Thoracic aorta (tissue), 2 donors: ENCODE data around the gene GGTLC1. TPM values are rescaled to one million over a fixed set of nuclear protein-coding genes. Genes with fewer than 3 reads are reported as not detected.

Experiments used
- ATAC-seq: fragments of 150-250 bp; one replicate; pipeline ENCODE4 v1.8.0; 2017; ENCODE audit warnings: low read depth; ENCODE audit not compliant: insufficient number of reproducible peaks, low FRiP score
- DNase-seq: peaks from one replicate; pipeline ENCODE4 v3.0.0-alpha.2; 2020; ENCODE audit warnings: low spot score
- H3K27ac ChIP-seq, 2 donors: fragments of 200-600 bp; sonication (generic); 1 replicate in 1 of 2; 2 replicates in 1 of 2; pipeline ENCODE4 v1.5.1; 2016; ENCODE audit warnings: mild to moderate bottlenecking in 2 of 2, moderate library complexity in 2 of 2
- H3K27me3 ChIP-seq: fragments of 200-600 bp; sonication (generic); replicated peaks from 2 replicates; pipeline ENCODE4 v1.6.0; 2016; ENCODE audit warnings: mild to moderate bottlenecking; ENCODE audit not compliant: insufficient read depth
- H3K36me3 ChIP-seq: fragments of 200-600 bp; sonication (generic); one replicate; pipeline ENCODE4 v1.5.1; 2016
- H3K4me1 ChIP-seq, 2 donors: fragments of 200-600 bp; sonication (generic); 1 replicate in 1 of 2; 2 replicates in 1 of 2; pipeline versions ENCODE4 v1.5.1 to v1.6.0; 2016; ENCODE audit warnings: low read depth in 2 of 2, mild to moderate bottlenecking in 1 of 2; ENCODE audit not compliant: control insufficient read depth in 1 of 2
- H3K4me3 ChIP-seq: fragments of 200-600 bp; sonication (generic); 2 replicates; pipeline ENCODE4 v1.5.1; 2016; ENCODE audit warnings: mild to moderate bottlenecking
- H3K9me3 ChIP-seq: fragments of 200-600 bp; sonication (generic); 2 replicates; pipeline ENCODE4 v1.5.1; 2016
- total RNA-seq, 2 donors: library from RNA; depleted of rRNA; stranded (reverse); fragments of >200 nt; gene quantifications; one replicate each; pipeline versions ENCODE4 v1.1.0 to v1.2.3, GENCODE V29; 2016
- TF ChIP-seq, protein P1 (sequence below): fragments of 200-600 bp; sonication (generic); IDR thresholded peaks from one replicate; pipeline ENCODE4 v1.5.1; 2019; ENCODE audit warnings: antibody characterized with exemption

Gene GGTLC1
- total RNA-seq, 2 donors from 2014 or later = not detected

DNA sequence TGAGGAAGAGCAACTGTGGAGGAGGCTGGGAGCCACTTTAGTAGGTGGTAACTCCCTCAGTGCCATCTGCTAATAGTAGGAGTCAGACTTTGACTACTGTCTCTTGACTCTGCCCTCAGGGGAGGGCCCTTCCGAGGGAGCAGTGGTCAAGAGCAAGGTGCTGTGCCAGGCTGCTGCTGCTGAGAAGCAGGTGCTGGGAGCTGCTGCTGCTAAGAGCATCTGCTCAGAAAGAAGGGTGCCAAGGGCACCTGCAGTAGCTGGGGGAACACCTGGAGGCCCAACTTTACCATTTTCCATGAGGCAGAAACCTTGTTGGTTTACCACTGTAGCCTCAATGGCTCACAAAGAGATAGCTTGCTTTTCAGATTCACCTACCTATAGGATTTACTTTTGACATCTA lies 18.5 kb downstream of the GGTLC1 start:
- no peaks in the 10 kb centered on the region for H3K27me3 ChIP-seq
- H3K27ac ChIP-seq = no peak overlapping the region
- H3K36me3 ChIP-seq = no peaks in the 10 kb centered on the region
- no peaks in the 10 kb centered on the region for H3K4me1 ChIP-seq
- TF ChIP-seq, protein P1, sequence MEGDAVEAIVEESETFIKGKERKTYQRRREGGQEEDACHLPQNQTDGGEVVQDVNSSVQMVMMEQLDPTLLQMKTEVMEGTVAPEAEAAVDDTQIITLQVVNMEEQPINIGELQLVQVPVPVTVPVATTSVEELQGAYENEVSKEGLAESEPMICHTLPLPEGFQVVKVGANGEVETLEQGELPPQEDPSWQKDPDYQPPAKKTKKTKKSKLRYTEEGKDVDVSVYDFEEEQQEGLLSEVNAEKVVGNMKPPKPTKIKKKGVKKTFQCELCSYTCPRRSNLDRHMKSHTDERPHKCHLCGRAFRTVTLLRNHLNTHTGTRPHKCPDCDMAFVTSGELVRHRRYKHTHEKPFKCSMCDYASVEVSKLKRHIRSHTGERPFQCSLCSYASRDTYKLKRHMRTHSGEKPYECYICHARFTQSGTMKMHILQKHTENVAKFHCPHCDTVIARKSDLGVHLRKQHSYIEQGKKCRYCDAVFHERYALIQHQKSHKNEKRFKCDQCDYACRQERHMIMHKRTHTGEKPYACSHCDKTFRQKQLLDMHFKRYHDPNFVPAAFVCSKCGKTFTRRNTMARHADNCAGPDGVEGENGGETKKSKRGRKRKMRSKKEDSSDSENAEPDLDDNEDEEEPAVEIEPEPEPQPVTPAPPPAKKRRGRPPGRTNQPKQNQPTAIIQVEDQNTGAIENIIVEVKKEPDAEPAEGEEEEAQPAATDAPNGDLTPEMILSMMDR = no peak
- ATAC-seq (no peak), DNase-seq (no peak)
- no peaks in the 10 kb centered on the region for H3K9me3 ChIP-seq
- no peak overlapping the region for H3K4me3 ChIP-seq

DNA sequence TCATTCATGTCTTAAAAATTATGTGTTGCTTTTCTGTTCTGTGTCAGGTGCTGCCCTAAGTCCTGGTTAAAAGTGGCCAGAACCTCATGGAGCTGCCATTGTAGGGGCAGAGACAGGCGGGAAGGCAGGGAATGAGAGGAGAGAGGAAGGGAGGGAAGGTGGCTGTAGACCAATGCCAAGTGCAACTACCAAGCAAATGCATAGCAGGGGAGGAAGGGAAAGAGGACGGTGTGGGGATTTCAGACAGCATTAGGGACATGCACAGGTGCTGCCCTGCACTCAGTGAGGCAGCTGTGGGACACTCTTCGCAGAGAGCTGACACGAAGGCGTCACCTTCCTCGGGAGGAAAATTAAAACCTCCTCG lies 21.0 kb downstream of the GGTLC1 start:
- Histone ChIP-seq H3K4me3 (no peak overlapping the region), H3K36me3 (no peaks in the 10 kb centered on the region), H3K9me3 (no peaks in the 10 kb centered on the region), H3K4me1 (no peaks in the 10 kb centered on the region), H3K27me3 (no peaks in the 10 kb centered on the region), H3K27ac (no peak overlapping the region)
- TF ChIP-seq, protein P1 = no peak
- DNase-seq (no peak), ATAC-seq (no peak)

DNA sequence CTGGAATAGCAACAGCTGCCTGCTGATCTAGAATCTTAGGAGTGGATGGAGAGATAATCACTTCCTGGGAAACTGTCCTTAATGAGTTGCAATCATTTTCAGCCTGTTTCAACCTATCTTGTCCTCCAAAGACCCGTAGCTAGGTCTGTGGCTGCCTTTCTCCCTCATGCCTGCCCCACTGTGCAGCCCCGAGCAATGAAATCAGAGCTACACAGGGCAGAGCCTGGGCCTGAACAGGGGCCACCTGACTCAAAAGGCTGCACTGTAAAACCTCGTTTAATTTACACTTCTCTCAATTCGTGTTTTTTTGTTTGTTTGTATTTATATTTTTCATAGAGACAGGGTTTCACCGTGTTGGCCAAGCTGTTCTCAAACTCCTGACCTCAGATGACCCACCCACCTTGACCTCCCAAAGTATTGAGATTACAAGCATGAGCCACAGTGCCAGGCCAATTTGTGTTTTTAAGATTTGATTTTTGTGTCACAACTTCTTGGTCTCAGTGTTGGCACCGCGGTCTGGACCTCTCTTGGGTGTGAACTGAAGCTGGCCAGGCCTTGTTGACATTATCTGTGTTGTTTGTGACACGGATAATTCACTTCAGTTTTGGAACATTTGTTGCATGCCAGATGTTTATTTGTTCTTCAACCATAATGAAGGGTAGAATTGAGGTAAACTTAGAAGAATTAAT lies 21.5 kb downstream of the GGTLC1 start:
- TF ChIP-seq, protein P1 = no peak
- H3K9me3 ChIP-seq = no peaks in the 10 kb centered on the region
- H3K36me3 ChIP-seq = no peaks in the 10 kb centered on the region
- ATAC-seq = no peak
- H3K4me3 ChIP-seq = no peak overlapping the region
- no peak for DNase-seq
- H3K27ac ChIP-seq = no peak overlapping the region
- no peaks in the 10 kb centered on the region for H3K4me1 ChIP-seq
- H3K27me3 ChIP-seq = no peaks in the 10 kb centered on the region

DNA sequence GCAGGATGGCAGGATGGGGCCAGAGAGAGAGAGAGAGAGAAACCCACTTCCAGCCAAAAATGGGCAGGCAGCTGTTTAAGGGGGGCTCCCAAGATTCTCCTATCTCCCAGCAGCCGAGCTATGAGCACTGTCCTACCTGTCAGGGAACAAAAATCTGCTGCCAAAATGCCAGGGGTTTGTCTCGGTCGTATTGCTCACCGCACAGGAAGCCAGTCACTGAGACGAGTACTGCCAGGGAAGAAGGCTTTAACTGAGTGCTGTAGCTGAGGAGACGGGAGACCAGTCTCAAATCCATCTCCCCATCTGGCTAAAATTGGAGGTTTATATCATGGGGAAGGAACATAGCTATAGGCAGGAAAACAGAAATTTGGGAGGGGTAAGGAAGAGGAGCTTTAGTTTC lies 22.3 kb downstream of the GGTLC1 start:
- Histone ChIP-seq H3K27me3 (no peaks in the 10 kb centered on the region), H3K4me1 (no peaks in the 10 kb centered on the region), H3K27ac (no peak overlapping the region), H3K9me3 (no peaks in the 10 kb centered on the region), H3K4me3 (no peak overlapping the region), H3K36me3 (no peaks in the 10 kb centered on the region)
- TF ChIP-seq, protein P1 = no peak
- DNase-seq (no peak), ATAC-seq (no peak)

DNA sequence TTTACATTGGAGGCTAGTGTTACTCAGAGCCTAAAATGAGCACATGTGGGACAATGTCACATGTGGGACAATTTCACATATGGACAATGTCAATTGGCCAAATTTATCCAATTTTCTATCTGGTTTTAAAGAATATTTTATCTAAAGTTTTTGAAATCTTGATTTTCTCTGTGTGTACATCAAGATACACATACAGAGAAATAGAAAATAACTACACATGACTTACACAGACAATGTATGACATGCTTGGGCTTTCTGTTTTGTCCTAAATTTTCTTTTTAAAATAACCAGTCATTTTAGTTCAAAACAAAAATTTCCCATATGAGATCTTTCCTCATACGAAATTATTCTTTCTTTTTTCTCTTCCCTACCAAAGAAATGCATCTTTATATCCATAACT lies 24.6 kb downstream of the GGTLC1 start:
- no peak for ATAC-seq

More for the DNA sequence above, 24.6 kb downstream of the GGTLC1 start:
- Histone ChIP-seq H3K9me3 (no peaks in the 10 kb centered on the region), H3K4me3 (no peak overlapping the region), H3K4me1 (no peaks in the 10 kb centered on the region), H3K27me3 (no peaks in the 10 kb centered on the region), H3K36me3 (no peaks in the 10 kb centered on the region), H3K27ac (no peak overlapping the region)
- TF ChIP-seq, protein P1 = no peak
- no peak for DNase-seq
